Stomach (tissue), 9 donors: ENCODE measurements around the gene HSPA5. TPM values are rescaled to one million over a fixed set of nuclear protein-coding genes. Genes with fewer than 3 reads are reported as not detected.

Experiments
- DNase-seq, 2 donors: peaks; one replicate each; pipeline versions ENCODE4 v3.0.0 to v3.0.0-alpha.2; 2013 to 2019
- H3K27ac ChIP-seq, 5 donors: fragments of 200-600 bp in 4 of 5; sonication (generic) in 4 of 5; one replicate each; pipeline ENCODE4 v1.5.1; 2013 to 2019; ENCODE audit warnings: mild to moderate bottlenecking in 1 of 5, moderate library complexity in 1 of 5
- H3K27me3 ChIP-seq, 3 donors: fragments of 200-600 bp; sonication (generic); one replicate each; pipeline ENCODE4 v1.5.1; 2017 to 2019; ENCODE audit warnings: mixed run types in 1 of 3
- H3K36me3 ChIP-seq, 4 donors: fragments of 200-600 bp; sonication (generic); 1 replicate in 3 of 4; 2 replicates in 1 of 4; pipeline ENCODE4 v1.5.1; 2016 to 2019
- H3K4me1 ChIP-seq, 4 donors: fragments of 200-600 bp; sonication (generic); one replicate each; pipeline ENCODE4 v1.5.1; 2016 to 2019
- H3K4me3 ChIP-seq, 4 donors: fragments of 200-600 bp; sonication (generic) in 3 of 4; one replicate each; pipeline ENCODE4 v1.5.1; 2016 to 2019; ENCODE audit warnings: mild to moderate bottlenecking in 1 of 4
- H3K9me3 ChIP-seq, 4 donors: fragments of 200-600 bp; sonication (generic); one replicate each; pipeline ENCODE4 v1.5.1; 2016 to 2019
- EP300 ChIP-seq: sonication (generic); formaldehyde crosslinking; IDR thresholded peaks from one replicate; pipeline ENCODE4 v1.6.1; 2017; ENCODE audit warnings: antibody characterized with exemption
- POLR2A ChIP-seq, 4 donors: fragments of 450-650 bp; IDR thresholded peaks; one replicate each; pipeline ENCODE4 v1.6.1; 2016; ENCODE audit warnings: antibody characterized with exemption in 4 of 4, control low read depth in 2 of 4, mild to moderate bottlenecking in 1 of 4, moderate library complexity in 1 of 4
- POLR2AphosphoS5 ChIP-seq, 3 donors: sonication (generic); formaldehyde crosslinking; IDR thresholded peaks; one replicate each; pipeline ENCODE4 v1.6.1; 2016; ENCODE audit warnings: antibody characterized with exemption in 3 of 3
- WGBS, 5 donors: extraction: QIAGEN DNeasy Blood & Tissue Kit in 3 of 5; methylation state at CpG; one replicate each; pipeline versions ENCODE4 v1.1.5 to v1.1.7; 2013 to 2018; 5-methylcytosine and 5-hydroxymethylcytosine counted together
- intact Hi-C: fragments of 100-400 bp; cut with DNase I; formaldehyde crosslinking; loops from one replicate; pipeline ENCODE4 v1.15.1; 2023; ENCODE audit warnings: low total_unique reads
- polyA plus RNA-seq, 3 donors: library from polyadenylated mRNA; stranded (reverse); fragments of 200-250 nt; gene quantifications; one replicate each; pipeline ENCODE4 v1.2.3, GENCODE V29; 2013
- total RNA-seq, 5 donors: library from RNA; depleted of rRNA; stranded (reverse); fragments of >200 nt; gene quantifications; one replicate each; pipeline versions ENCODE4 v1.1.0 to v1.2.3, GENCODE V29; 2014 to 2016
- TF ChIP-seq, protein P1 (sequence below), 7 experiments: fragments of 450-650 bp in 4 of 7; fragments of 200-600 bp in 3 of 7; sonication (generic) in 3 of 7; IDR thresholded peaks; one replicate each; pipeline ENCODE4 v1.5.1; 2016 to 2019; ENCODE audit warnings: antibody characterized with exemption in 7 of 7, control low read depth in 2 of 7, mild to moderate bottlenecking in 1 of 7
- donor health status: healthy with polysubstance abuse.
- donor health status: Bipolar disorder and iron deficiency.
- donor health status: healthy.

The HSPA5 gene
- total and polyA plus RNA-seq, 8 donors = 21.5 to 142 (median 83.6) TPM

DNA sequence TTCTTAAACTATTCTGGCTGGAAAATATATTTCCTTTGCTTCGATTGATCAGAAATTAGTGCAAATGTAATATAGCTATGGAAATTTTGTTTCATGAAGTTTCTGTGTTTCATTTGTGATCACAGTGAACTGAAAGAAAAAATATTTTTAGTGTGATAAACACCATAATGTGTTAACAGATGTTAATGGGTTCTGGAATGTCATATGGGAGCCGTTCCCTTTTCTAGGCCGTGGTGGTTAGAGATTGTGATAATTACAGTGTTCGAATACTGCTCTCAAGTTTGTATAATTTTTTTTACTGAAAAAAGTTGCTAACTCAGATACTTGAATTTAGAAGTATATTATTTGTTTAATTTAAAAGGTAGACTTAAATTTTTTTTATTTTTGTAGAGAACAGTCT lies 39.8 kb upstream of the HSPA5 start:
- H3K4me3 ChIP-seq = no peak overlapping the region
- peaks cover 5 to 45% (median 15%) of the 10 kb centered on the region in 4 donors for H3K4me1 ChIP-seq
- intact Hi-C loops = no loop called here
- TF ChIP-seq POLR2A (IDR thresholded peaks at IDR 0.05) (no peak), EP300 (no peak), POLR2AphosphoS5 (IDR thresholded peaks at IDR 0.05) (no peak)
- TF ChIP-seq, protein P1, sequence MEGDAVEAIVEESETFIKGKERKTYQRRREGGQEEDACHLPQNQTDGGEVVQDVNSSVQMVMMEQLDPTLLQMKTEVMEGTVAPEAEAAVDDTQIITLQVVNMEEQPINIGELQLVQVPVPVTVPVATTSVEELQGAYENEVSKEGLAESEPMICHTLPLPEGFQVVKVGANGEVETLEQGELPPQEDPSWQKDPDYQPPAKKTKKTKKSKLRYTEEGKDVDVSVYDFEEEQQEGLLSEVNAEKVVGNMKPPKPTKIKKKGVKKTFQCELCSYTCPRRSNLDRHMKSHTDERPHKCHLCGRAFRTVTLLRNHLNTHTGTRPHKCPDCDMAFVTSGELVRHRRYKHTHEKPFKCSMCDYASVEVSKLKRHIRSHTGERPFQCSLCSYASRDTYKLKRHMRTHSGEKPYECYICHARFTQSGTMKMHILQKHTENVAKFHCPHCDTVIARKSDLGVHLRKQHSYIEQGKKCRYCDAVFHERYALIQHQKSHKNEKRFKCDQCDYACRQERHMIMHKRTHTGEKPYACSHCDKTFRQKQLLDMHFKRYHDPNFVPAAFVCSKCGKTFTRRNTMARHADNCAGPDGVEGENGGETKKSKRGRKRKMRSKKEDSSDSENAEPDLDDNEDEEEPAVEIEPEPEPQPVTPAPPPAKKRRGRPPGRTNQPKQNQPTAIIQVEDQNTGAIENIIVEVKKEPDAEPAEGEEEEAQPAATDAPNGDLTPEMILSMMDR (IDR thresholded peaks at IDR 0.05) = no peak
- H3K9me3 ChIP-seq = no peaks in the 10 kb centered on the region
- no peaks in the 10 kb centered on the region for H3K27me3 ChIP-seq
- DNase-seq = no peak
- peaks cover 0 to 6% (median 5%) of the 10 kb centered on the region in 4 donors for H3K36me3 ChIP-seq
- no peak overlapping the region for H3K27ac ChIP-seq
- WGBS, 5 donors = 64 to 78% (median 73%) methylated on average over 4 of the region's 4 CpGs

DNA sequence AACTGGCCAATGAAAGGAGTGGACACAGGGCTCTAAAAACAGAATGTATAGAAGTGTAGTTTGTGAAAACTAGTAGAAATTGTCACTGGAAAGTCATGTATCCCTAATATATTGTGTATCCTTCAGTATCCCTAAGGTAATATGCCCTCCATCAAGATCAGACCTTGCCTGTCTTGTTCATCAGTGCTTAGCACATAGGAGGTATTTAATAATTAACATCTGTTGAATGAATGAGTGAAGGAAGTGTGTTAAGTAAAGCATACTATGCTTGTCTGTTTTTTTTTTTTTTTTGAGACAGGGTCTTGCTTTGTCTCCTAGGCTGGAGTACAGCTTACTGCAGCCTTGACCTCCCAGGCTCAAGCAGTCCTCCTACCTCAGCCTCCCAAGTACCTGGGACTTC lies 36.3 kb upstream of the HSPA5 start:
- Histone ChIP-seq H3K9me3 (no peaks in the 10 kb centered on the region), H3K27ac (no peak overlapping the region), H3K4me3 (no peak overlapping the region), H3K27me3 (no peaks in the 10 kb centered on the region), H3K36me3 (peaks cover 0 to 6% (median 5%) of the 10 kb centered on the region in 4 donors), H3K4me1 (peaks cover 6 to 39% (median 20%) of the 10 kb centered on the region in 4 donors)
- intact Hi-C loops = no loop called here
- DNase-seq = no peak
- TF ChIP-seq POLR2AphosphoS5 (IDR thresholded peaks at IDR 0.05) = no peak
- TF ChIP-seq, protein P1 (IDR thresholded peaks at IDR 0.05) = no peak
- no peak for TF ChIP-seq POLR2A (IDR thresholded peaks at IDR 0.05)
- TF ChIP-seq EP300 = no peak

GRCh38 chr9:125276771-125277170 lies 35.6 kb upstream of the HSPA5 start:
- 92 to 99% (median 96%) methylated on average over 4 of the region's 4 CpGs for WGBS, 5 donors
- no peak for DNase-seq

DNA sequence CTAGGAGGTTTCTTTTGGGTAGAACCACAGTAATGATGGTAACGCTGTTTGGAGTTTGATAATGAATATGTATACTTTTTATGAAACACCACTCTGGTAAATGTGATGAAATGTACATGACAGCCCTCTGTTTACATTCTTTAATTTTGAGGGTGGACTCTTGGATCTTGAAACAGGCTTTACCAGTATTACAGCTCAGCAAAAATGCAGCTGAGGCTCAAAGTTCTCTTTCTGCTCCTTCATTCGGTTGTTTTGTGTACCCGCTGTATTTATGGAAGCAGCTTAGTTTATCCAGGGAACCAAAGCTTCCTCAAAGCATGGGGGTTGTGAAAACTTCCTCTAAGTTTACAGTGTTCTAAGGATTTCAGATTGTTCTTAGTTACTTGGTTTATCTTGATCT lies 31.6 kb upstream of the HSPA5 start:
- DNase-seq = peak in 1 of 2 donors; percentile 82
- TF ChIP-seq POLR2A (IDR thresholded peaks at IDR 0.05) (no peak), POLR2AphosphoS5 (IDR thresholded peaks at IDR 0.05) (peak in 1 of 3 donors; percentile 31), EP300 (no peak)
- TF ChIP-seq, protein P1 (IDR thresholded peaks at IDR 0.05) = no peak
- Histone ChIP-seq H3K4me3 (no peak overlapping the region), H3K27ac (peak overlapping the region in 3 of 5 donors; percentile 7 to 56 (median 29)), H3K27me3 (no peaks in the 10 kb centered on the region), H3K4me1 (peaks cover 26 to 74% (median 43%) of the 10 kb centered on the region in 4 donors), H3K9me3 (no peaks in the 10 kb centered on the region), H3K36me3 (peaks cover 0 to 3% (median under 1%) of the 10 kb centered on the region in 4 donors)
- intact Hi-C loops = no loop called here
- 17 to 27% (median 20%) methylated on average over 3 of the region's 3 CpGs for WGBS, 5 donors

More at GRCh38 chr9:125276771-125277170, 35.6 kb upstream of the HSPA5 start:
- Histone ChIP-seq H3K27ac (no peak overlapping the region), H3K36me3 (peaks cover 0 to 6% (median 5%) of the 10 kb centered on the region in 4 donors), H3K9me3 (no peaks in the 10 kb centered on the region), H3K27me3 (no peaks in the 10 kb centered on the region), H3K4me1 (peaks cover 12 to 45% (median 26%) of the 10 kb centered on the region in 4 donors), H3K4me3 (no peak overlapping the region)
- intact Hi-C loops = no loop called here
- TF ChIP-seq, protein P1 (IDR thresholded peaks at IDR 0.05) = no peak
